Activated T-cell treated with anti-CD3 and anti-CD28 coated beads, Interleukin-2, amount 50 U/mL, for 1 hour (primary cell): ENCODE data around the gene S100A12.

Experiments
- DNase-seq: peaks from one replicate; pipeline ENCODE4 v3.0.0-alpha.2; 2020

The S100A12 gene

DNA sequence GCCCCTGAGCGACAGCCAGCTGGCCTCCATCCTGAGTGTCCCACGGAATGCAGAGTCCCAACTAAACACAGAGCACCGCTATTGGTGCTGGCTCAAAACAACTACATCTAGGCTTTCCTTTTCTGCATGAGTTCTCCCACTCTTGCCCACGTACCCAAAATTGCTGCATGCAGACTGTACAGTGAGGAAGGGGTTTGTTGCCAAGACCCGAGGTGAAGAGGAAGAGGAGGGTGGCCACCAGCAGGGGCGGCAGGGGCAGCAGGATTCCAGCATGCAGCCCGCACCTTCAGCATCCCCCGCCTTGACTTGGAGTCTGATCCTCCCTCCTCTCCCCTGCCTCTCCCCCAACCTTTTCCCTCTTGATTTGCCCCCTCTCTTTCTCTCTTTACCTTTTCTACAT lies 9.7 kb downstream of the S100A12 start:
- DNase-seq, result no peak

DNA sequence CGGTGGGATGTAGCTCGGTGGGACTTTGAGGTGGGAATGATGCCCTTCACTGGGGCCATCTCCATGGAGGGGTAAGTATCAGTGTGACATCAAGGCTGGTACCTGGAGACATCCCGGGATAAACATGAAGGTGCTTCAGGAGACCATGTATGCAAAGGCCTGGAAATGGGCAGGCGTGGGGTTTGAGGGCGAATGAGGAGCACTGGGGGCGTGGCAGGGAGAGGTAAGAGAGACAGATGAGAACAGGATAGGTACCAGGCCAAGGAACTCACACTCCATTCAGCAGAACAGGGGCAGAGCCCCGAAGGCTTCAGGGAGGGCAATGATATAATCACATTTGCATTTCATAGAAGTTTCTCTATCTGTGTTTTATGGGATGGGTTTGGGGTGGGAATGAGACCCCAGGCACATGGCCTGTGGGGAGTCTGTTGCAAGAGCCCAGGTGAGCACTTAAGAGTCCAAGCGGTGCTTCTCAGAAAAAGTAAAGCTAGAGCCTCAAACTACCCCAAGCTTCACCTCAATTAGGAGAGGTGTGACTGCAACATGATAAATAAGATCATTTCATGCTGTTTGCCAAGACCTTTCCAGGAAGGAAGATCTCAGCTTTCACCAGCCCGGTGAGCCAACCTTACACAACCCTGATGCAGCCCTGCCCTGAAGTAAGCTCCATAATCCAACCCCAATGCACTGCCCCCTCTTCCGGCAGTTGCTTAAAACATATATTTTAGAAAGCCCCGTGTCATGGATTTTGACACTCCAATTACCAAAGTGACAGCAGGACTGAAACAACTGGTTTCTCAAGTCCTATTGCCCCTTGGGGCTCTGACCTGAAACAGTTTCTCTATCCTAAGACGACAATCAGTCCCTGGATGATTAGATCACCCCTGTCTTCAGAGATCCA lies 10.4 kb downstream of the S100A12 start:
- DNase-seq, result no peak

- no peak for DNase-seq
Measured at GRCh38 chr1:153364156-153364555, 11.3 kb downstream of the S100A12 start.

DNA sequence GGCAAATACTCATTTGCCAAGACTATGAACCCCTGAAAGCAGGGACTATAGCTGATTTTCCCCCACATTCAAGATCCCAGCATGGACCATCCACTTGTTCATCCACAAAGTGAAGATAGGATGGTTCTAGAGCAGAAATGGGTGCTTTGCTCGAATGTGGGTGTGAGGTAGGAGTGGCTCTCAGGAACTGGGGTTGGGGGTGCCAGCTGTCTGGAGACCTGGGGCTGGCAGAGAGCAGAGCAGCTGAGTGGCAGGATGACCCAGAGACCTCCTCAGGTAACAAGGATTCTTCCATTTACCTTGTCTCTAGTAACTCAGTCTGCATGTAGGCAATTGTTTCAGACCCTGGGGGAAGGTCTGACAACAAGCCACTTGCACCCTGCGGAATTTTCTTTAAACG lies 11.8 kb downstream of the S100A12 start:
- no peak for DNase-seq

DNA sequence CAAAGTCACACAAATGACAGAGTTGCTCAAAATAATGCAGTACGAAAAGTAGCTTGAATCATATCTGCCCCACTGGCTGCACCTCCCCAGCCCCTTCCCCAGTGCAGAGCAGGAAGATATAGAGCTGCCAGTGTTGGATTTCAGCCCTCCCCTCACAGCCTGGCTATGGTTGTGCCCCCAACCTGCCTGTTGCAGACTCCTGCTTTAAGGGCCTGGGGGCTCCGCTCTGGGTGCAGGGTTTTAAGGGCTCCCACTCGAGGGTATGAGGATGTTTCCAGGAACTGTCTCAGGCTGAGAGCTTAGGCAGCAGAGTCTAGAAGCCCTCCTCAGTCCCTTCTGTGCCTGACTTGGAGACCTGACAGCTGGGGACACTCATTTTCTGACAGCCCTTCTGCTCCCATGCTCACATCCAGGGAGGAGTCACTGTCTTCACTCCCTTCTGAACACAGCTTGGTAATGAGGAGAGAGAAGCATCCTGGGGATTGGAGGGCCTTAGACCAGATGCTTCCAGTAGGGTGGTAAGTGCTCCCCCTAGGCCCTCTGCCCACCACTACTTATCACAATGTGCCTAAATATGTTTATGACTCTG lies 13.1 kb downstream of the S100A12 start:
- DNase-seq, result no peak

GRCh38 chr1:153361480-153362109 lies 13.8 kb downstream of the S100A12 start:
- no peak for DNase-seq

DNA sequence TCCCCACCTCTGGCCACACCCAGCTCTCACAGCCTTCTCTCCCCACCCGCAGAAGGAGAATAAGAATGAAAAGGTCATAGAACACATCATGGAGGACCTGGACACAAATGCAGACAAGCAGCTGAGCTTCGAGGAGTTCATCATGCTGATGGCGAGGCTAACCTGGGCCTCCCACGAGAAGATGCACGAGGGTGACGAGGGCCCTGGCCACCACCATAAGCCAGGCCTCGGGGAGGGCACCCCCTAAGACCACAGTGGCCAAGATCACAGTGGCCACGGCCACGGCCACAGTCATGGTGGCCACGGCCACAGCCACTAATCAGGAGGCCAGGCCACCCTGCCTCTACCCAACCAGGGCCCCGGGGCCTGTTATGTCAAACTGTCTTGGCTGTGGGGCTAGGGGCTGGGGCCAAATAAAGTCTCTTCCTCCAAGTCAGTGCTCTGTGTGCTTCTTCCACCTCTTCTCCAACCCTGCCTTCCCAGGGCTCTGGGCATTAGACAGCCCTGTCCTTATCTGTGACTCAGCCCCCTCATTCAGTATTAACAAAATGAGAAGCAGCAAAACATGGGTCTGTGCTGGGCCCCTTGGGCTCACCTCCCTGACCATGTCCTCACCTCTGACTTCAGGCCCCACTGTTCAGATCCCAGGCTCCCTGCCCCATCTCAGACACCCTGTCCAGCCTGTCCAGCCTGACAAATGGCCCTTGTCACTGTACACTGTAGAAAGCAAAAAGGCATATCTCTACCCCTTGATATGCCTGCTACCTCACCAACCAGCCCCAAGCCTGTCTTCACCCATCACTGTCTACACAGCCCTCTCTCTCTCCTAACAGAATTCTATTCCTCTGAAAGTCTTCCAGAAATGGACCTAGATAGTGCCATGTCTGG lies 14.6 kb downstream of the S100A12 start:
- DNase-seq, result no peak

GRCh38 chr1:153360190-153360589 lies 15.2 kb downstream of the S100A12 start:
- no peak for DNase-seq

- no peak for DNase-seq
Measured at GRCh38 chr1:153359241-153359640, 16.2 kb downstream of the S100A12 start.

DNA sequence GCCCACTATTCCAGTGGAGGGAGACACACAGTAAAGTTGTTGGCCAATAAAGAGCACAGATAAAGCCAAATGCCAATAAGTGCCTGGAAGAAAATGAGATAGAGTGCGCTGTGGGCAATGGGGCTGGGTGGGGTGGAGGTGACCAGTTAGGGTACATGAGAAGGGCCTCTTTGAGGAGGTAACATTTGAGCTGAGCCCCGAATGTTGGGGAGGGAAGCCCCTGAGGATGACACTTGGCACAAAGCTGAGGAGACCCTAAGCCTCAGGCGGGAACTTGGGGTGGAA lies 16.8 kb downstream of the S100A12 start:
- DNase-seq, result no peak

DNA sequence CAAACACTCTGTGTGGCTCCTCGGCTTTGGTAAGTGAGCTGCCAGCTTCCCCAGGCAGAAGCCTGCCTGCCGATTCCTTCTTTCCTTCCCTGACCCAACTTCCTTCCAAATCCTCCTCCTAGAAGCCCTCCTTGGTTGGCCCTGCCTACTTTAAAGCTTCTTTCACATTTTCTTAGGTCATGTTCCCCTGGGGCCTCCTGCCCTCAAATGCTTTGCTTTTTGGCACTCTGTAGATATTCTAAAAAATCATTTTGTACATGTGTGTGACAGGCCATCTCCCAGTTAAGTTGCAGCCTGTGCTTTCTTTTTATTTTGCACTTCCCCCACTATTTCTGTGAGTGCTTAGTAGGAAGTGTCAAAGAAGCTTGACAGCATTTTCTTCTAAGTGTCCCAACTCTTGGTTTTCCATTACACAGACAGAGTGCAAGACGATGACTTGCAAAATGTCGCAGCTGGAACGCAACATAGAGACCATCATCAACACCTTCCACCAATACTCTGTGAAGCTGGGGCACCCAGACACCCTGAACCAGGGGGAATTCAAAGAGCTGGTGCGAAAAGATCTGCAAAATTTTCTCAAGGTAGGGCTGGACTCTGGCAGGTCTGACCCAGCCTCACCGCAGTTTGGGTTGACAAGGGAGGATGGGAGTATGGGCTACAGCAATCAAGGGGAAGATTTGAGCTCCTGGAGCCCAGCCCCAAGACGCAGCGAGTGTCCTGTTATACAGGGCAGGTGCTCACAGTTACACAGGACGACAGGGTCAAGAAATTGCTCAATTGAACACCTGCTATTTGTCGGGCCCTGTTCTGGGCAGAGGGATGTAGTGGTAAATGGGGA lies 17.3 kb downstream of the S100A12 start, which contains the start of gene S100A9:
Gene S100A9 (plus strand): TSS at position 2 of the 838 bp plus-strand sequence. CDS start 430 bp downstream, at position 432.
- DNase-seq, result no peak

DNA sequence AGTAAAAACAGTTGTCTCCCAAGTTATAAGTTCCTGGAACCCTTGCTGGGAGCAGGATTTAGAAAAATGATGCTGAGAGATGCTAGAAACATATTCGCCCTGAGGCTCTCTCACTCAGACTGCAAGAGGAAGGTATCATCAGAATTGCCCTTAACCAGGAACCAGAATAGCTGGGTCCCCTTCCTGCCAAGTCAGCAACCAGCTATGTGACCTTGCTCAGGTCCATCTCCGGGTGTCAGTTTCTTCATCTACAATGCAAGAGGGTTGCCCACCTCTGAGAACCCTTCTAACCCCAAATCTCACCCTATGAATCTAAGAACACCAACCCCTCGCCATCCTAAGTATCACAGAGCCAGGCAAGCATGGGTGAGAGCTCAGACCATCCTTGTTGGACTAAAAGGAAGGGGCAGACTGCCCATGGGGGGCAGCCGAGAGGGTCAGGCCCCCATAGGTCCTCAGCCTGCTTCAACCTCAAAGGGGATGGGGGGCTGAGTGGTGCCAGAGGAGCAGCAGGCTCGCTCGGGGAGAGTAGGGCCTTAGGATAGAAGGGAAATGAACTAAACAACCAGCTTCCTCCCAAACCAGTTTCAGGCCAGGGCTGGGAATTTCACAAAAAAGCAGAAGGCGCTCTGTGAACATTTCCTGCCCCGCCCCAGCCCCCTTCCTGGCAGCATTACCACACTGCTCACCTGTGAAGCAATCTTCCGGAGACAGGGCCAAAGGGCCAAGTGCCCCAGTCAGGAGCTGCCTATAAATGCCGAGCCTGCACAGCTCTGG lies 18.2 kb downstream of the S100A12 start:
- DNase-seq, result no peak

DNA sequence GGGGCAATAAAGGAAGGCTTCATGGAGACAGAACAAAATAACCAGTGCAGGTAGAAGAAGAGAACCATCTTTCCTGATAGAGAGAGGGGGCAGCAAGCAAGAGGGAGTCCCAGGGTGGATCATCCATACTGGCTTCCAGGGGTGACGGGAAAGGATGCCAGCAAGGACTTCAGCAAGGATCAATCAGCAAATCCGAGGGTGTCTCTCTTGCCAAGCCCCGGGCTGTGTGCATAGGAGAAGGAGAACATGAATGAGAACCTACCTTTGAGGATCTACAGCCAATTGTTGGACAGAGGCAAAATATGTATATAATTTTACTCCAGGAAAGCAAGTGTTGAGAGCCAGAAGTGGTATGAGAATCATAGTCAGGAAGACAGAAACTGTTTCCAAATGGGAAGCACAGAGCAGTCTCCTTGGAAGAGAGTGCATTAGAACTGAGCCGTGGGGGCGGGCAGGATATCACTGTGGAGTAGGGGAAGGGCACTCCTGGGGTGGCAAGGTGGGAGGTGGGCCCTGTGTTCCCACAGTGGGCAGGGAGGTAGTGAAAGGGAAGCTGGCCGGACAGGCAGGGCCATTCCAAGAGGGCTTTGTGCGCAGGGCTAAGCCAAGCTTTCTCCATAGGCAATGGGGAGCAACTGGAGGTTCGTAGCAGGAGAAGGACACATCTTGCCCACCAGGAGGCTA lies 18.9 kb downstream of the S100A12 start:
- no peak for DNase-seq

DNA sequence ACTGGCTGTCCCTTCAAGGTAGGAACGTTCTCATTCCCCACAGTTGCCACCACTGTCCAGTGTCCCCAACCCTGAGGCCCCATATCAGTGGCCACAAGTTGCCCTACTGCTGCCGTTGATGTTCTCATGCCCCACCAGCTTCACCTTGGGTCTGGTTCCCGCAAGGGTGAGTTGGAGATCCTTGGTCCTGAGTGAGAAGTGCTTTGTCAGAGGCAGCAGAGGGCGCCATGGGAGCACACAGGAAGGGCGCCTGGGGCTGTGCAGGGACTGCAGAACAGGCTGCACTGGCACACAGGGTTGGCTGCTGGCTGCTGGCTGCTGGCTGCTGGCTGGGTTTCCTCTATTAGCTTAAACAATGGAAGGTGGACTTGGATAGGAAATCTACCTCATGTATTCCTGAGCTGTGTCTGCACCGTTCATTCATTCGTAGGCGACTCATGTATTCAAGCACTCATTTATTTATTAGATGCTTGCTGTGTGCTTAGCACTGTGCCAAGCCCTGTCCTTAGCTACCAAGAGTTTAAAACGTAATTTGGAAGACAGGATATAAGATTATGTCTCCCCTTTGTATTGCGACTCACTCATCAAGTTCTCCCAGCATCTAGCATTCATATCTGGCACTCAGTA lies 19.9 kb downstream of the S100A12 start:
- DNase-seq, result no peak

DNA sequence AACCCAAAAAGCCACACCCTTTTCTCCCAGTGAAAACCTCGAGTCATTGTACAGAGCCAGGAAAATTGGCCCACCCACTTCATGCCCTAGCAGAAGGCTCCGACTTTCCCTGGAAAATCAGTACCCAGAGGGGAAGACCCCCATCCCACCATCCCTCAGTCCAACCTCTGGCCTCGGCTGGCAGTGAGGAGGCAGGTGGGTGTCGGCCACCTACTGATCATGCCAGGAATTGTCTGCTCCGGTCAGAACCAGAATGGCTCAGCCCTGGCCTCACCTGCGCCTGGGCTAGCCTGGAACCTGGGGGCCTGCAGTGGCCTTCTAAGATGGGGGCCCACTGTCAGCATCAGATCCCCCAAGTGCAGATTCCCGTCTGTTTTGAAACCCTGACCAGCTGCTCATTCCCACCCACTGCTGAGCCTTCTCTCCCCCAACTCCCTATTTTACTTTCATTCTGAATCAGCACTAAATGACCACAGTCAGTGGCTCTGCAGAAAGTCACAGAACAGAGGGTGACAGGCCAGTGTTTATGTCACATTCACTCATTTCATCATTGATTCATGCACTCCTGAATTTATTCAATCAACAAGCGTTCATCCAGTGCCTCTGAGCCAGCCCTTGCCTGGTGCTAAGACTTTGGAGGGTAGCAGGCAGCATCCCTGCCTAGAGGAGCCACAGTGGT lies 20.8 kb downstream of the S100A12 start:
- no peak for DNase-seq

DNA sequence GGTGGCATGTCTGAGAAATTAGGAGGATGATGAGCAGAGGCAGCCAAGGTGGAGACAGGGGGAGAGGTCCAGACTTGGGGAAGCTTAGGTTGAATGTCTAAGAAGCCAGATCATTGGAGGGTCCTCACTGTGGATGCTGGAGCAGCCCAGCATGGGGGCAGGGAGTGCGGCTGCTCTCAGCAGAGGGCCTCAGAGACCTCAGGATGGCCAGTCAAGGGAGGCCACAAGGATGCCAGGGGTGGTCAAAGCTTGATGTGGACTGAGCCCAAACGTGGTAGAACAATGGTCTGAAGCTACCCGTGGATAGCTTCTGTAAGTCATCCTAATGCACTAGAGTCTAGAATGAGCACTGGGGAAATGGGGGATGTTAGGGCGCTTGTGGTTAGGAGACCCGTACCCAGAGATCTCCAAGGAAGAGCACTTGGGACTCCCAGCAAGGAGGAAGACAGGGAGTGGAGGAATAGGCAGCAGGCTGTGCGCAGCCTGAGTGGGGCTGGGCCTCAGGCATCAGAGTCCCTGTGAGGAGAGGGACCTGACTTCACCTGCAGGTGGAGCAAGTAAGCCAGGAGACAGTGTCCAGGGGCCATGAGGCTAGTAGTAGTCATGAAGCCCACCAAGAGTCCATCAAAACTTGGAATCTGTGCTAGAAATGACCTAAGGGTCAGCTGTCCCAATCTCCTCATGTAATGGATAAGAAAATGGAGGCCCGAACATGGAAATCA lies 22.0 kb downstream of the S100A12 start:
- DNase-seq, result no peak

- DNase-seq, result peak; percentile 59
Measured at GRCh38 chr1:153352523-153352922, 22.9 kb downstream of the S100A12 start.

DNA sequence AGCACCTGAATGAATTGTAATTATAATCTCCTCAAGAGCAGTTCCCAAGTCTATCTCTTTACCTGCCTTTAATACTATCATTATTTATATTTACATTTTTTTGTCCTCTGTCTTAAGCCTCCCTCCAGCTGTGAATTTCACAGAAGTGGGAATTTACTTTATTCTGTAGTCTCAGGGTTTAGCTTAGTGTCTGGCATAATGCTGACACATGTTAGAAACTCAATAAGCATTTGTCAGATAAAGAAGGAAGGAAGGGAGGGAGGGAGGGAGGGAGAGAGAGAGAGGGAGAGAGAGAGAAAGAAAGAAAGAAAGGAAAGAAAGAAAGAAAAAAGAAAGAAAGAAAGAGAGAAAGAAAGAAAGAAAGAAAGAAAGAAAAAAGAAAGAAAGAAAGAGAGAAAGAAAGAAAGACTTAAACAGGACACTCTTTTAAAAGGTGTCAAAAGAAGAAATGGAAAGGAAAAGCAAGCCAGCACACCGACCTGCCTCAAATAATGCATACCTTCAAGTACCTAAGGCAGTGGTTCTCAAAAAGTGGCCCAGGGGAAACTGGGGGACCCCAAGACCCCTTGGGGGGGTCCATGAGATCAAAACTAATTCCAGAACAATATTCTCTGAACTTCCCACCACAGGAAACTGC lies 25.0 kb downstream of the S100A12 start:
- no peak for DNase-seq
